Hematopoietic multipotent progenitor cell treated with erythropoietin and hydrocortisone succinate and interleukin-3 and kit ligand, for 4 days (in vitro differentiated cells): ENCODE measurements around the gene MRI1.
"Not testable (repeated sequence)": the region's sequence is repeated elsewhere in the genome, so short reads cannot be mapped to it uniquely, and the experiment has no call there.

Experiments
- DNase-seq: peaks from one replicate; pipeline ENCODE4 v3.0.0-alpha.2; 2015

MRI1 gene

GRCh38 chr19:13764101-13764807 lies at the start of gene MRI1:
TSS of gene MRI1 (plus strand) at chr19:13764522. CDS start at chr19:13764589, 67 bp downstream.
- DNase-seq: peak; percentile 86

GRCh38 chr19:13717194-13717643 lies 47.1 kb upstream of the MRI1 start:
- DNase-seq: peak; percentile 97

- DNase-seq: peak; percentile 73
Measured at GRCh38 chr19:13718733-13719132, 45.6 kb upstream of the MRI1 start.

- DNase-seq: no peak
Measured at GRCh38 chr19:13722146-13722545, 42.2 kb upstream of the MRI1 start.

GRCh38 chr19:13723206-13723605 lies 41.1 kb upstream of the MRI1 start:
- no peak for DNase-seq

GRCh38 chr19:13726323-13726722 lies 38.0 kb upstream of the MRI1 start:
- DNase-seq: peak; percentile 36

GRCh38 chr19:13727798-13728197 lies 36.5 kb upstream of the MRI1 start:
- DNase-seq: no peak

- peak; percentile 88 for DNase-seq
Measured at GRCh38 chr19:13729859-13730258, 34.5 kb upstream of the MRI1 start.

- DNase-seq: peak; percentile 98
Measured at GRCh38 chr19:13731147-13731964, 33.0 kb upstream of the MRI1 start.

GRCh38 chr19:13732337-13732736 lies 32.0 kb upstream of the MRI1 start:
- DNase-seq: no peak

- DNase-seq: no peak
Measured at GRCh38 chr19:13734751-13735150, 29.6 kb upstream of the MRI1 start.

- DNase-seq: no peak
Measured at GRCh38 chr19:13738073-13738472, 26.2 kb upstream of the MRI1 start.

GRCh38 chr19:13741893-13742292 lies 22.4 kb upstream of the MRI1 start:
- no peak for DNase-seq

- DNase-seq: no peak
Measured at GRCh38 chr19:13742756-13743155, 21.6 kb upstream of the MRI1 start.

GRCh38 chr19:13744174-13744573 lies 20.1 kb upstream of the MRI1 start:
- DNase-seq: no peak

GRCh38 chr19:13747098-13747453 lies 17.2 kb upstream of the MRI1 start:
- no peak for DNase-seq

GRCh38 chr19:13748169-13748828 lies 16.0 kb upstream of the MRI1 start:
- DNase-seq: peak; percentile 46

- DNase-seq: no peak
Measured at GRCh38 chr19:13751436-13751835, 12.9 kb upstream of the MRI1 start.

GRCh38 chr19:13753622-13754021 lies 10.7 kb upstream of the MRI1 start:
- not testable (repeated sequence) for DNase-seq

GRCh38 chr19:13756210-13756609 lies 8.1 kb upstream of the MRI1 start:
- no peak for DNase-seq

GRCh38 chr19:13757805-13758772 lies 6.2 kb upstream of the MRI1 start:
- DNase-seq: no peak

- no peak for DNase-seq
Measured at GRCh38 chr19:13758795-13759194, 5.5 kb upstream of the MRI1 start.
